ENCODE measurements around the gene INPP4B. TPM values are rescaled to one million over a fixed set of nuclear protein-coding genes. Genes with fewer than 3 reads are reported as not detected.

Gene INPP4B
- total RNA-seq, 1 experiment from 2014 or later: 14.3 TPM

DNA sequence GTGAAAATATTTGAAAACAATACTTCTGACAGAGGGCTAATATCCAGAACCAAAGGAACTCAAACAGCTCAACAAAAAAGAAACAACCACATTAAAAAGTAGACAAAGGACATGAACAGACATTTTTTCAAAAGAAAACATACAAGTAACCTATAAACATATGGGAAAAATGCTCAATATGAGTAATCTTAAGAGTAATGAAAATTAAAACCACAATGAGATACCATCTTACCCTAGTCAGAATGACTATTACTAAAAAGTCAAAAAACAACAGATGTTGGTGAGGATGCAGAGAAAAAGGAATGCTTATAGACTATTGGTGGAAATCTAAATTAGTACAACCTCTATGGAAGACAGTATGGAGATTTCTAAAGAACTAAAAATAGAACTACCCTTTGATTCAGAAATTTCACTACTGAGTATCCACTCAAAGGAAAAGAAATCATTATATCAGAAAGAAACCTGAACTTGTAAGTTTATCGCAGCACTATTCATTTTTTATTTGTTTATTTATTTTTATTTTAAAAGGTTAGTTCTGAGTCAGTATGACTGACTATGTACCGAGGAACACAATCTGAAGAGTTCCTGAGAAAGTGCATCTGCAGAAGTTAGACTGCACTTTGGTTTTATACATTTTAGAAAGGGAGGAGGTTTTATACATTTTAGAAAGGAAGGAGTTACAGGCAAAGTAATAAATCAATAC, 231.3 kb downstream of the INPP4B start:
- no peak overlapping the region for H3K27ac ChIP-seq (ENCODE audit: low read depth, low read length)
- H4K20me1 ChIP-seq (ENCODE audit: insufficient read depth): no peaks in the 10 kb centered on the region
- H3K4me3 ChIP-seq (replicated peaks in 1 of 2; ENCODE audit: low read depth in 1 of 2, low read length in 2 of 2): no peak overlapping the region
- H3K4me1 ChIP-seq (ENCODE audit: control insufficient read depth in 1 of 2, insufficient read depth in 2 of 2, low read length in 2 of 2): peaks cover 0 to 3% of the 10 kb centered on the region in 2 experiments; a peak in 1 of 4 replicates
- H3K4me2 ChIP-seq (ENCODE audit: low read length): no peak overlapping the region
- CTCF ChIA-PET: no interaction called here
- H3K36me3 ChIP-seq (ENCODE audit: control insufficient read depth in 1 of 2, insufficient read depth in 2 of 2, low read length in 2 of 2): no peaks in the 10 kb centered on the region
- no TSS peak for BruUV-seq (replicated peaks)
- no peaks in the 10 kb centered on the region for H3K9me2 ChIP-seq (ENCODE audit: insufficient read depth)
- H2AFZ ChIP-seq (ENCODE audit: low read depth, low read length, poor library complexity, severe bottlenecking): no peak overlapping the region
- no peaks in the 10 kb centered on the region for H3K9me3 ChIP-seq (ENCODE audit: control insufficient read depth in 1 of 2, insufficient read depth in 1 of 2, low read depth in 1 of 2, low read length in 2 of 2)
- H3K27me3 ChIP-seq (ENCODE audit: insufficient read depth, low read length): no peaks in the 10 kb centered on the region
- POLR2A ChIA-PET: no interaction called here
- no peaks in the 10 kb centered on the region for H3K79me2 ChIP-seq (ENCODE audit: insufficient read depth, low read length)
- intact Hi-C loops (cut with micrococcal nuclease): no loop called here
- DNase-seq (ENCODE audit: low read depth, low spot score): no peak
- TF ChIP-seq POLR2AphosphoS5 (IDR thresholded peaks at IDR 0.05; ENCODE audit: low read depth, low read length) (no peak), FOSL1 (IDR thresholded peaks at IDR 0.05; ENCODE audit: low read depth) (no peak), EZH2 (IDR thresholded peaks at IDR 0.05) (no peak), ZFX (IDR thresholded peaks at IDR 0.05) (no peak), EGR1 (IDR thresholded peaks at IDR 0.05; ENCODE audit: low read depth) (no peak)
- RAD21 ChIA-PET (ENCODE audit: low non-redundant PET in 1 of 2, low total read pairs in 2 of 2, uncharacterized antibody in 2 of 2, unreplicated experiment in 2 of 2): no interaction called here
- no peak overlapping the region for H3K9ac ChIP-seq (ENCODE audit: low read length)
- ATAC-seq: no peak

DNA sequence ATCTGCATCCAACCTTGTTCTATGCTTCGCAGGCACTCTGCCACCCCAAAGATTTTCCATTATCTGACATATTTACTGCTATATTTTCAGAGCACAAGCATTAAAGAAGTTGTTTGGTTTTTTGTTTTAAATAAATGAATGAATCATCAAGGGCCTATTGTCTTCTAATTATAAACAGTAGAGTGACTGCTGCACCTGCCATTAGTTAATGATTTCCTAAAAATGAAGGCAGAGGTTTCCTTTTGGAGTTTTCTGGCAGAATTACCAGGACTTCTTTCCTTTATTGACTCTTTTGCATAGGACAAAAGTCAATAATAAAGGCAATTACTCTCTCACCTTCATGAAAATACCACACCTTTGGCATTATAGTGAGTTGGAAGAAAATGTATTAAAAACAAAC, 238.1 kb downstream of the INPP4B start:
- H3K4me2 ChIP-seq (ENCODE audit: low read length): no peak overlapping the region
- intact Hi-C loops (cut with micrococcal nuclease): no loop called here
- H3K36me3 ChIP-seq (ENCODE audit: control insufficient read depth in 1 of 2, insufficient read depth in 2 of 2, low read length in 2 of 2): no peaks in the 10 kb centered on the region
- ChIA-PET RAD21 (ENCODE audit: low non-redundant PET in 1 of 2, low total read pairs in 2 of 2, uncharacterized antibody in 2 of 2, unreplicated experiment in 2 of 2) (no interaction called here), CTCF (no interaction called here), POLR2A (no interaction called here)
- no peak overlapping the region for H2AFZ ChIP-seq (ENCODE audit: low read depth, low read length, poor library complexity, severe bottlenecking)
- ATAC-seq (no peak), DNase-seq (ENCODE audit: low read depth, low spot score) (no peak)
- H4K20me1 ChIP-seq (ENCODE audit: insufficient read depth): no peaks in the 10 kb centered on the region
- no peak overlapping the region for H3K9ac ChIP-seq (ENCODE audit: low read length)
- no peaks in the 10 kb centered on the region for H3K9me2 ChIP-seq (ENCODE audit: insufficient read depth)
- H3K79me2 ChIP-seq (ENCODE audit: insufficient read depth, low read length): no peaks in the 10 kb centered on the region
- no peak overlapping the region for H3K4me3 ChIP-seq (replicated peaks in 1 of 2; ENCODE audit: low read depth in 1 of 2, low read length in 2 of 2)
- BruUV-seq (replicated peaks): no TSS peak
- H3K4me1 ChIP-seq (ENCODE audit: control insufficient read depth in 1 of 2, insufficient read depth in 2 of 2, low read length in 2 of 2): no peaks in the 10 kb centered on the region
- no peak overlapping the region for H3K27ac ChIP-seq (ENCODE audit: low read depth, low read length)
- H3K9me3 ChIP-seq (ENCODE audit: control insufficient read depth in 1 of 2, insufficient read depth in 1 of 2, low read depth in 1 of 2, low read length in 2 of 2): no peaks in the 10 kb centered on the region
- H3K27me3 ChIP-seq (ENCODE audit: insufficient read depth, low read length): no peaks in the 10 kb centered on the region
- TF ChIP-seq CBX3 (IDR thresholded peaks at IDR 0.05; ENCODE audit: low read depth) (no peak), ZFX (IDR thresholded peaks at IDR 0.05) (no peak), SIN3A (IDR thresholded peaks at IDR 0.05; ENCODE audit: low read depth) (no peak), EGR1 (IDR thresholded peaks at IDR 0.05; ENCODE audit: low read depth) (no peak), EZH2 (IDR thresholded peaks at IDR 0.05) (no peak), SP1 (IDR thresholded peaks at IDR 0.05; ENCODE audit: low read depth) (no peak), FOSL1 (IDR thresholded peaks at IDR 0.05; ENCODE audit: low read depth) (no peak)
- TF ChIP-seq, protein P1, sequence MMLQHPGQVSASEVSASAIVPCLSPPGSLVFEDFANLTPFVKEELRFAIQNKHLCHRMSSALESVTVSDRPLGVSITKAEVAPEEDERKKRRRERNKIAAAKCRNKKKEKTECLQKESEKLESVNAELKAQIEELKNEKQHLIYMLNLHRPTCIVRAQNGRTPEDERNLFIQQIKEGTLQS (IDR thresholded peaks at IDR 0.05): no peak
- TF ChIP-seq, protein P2, sequence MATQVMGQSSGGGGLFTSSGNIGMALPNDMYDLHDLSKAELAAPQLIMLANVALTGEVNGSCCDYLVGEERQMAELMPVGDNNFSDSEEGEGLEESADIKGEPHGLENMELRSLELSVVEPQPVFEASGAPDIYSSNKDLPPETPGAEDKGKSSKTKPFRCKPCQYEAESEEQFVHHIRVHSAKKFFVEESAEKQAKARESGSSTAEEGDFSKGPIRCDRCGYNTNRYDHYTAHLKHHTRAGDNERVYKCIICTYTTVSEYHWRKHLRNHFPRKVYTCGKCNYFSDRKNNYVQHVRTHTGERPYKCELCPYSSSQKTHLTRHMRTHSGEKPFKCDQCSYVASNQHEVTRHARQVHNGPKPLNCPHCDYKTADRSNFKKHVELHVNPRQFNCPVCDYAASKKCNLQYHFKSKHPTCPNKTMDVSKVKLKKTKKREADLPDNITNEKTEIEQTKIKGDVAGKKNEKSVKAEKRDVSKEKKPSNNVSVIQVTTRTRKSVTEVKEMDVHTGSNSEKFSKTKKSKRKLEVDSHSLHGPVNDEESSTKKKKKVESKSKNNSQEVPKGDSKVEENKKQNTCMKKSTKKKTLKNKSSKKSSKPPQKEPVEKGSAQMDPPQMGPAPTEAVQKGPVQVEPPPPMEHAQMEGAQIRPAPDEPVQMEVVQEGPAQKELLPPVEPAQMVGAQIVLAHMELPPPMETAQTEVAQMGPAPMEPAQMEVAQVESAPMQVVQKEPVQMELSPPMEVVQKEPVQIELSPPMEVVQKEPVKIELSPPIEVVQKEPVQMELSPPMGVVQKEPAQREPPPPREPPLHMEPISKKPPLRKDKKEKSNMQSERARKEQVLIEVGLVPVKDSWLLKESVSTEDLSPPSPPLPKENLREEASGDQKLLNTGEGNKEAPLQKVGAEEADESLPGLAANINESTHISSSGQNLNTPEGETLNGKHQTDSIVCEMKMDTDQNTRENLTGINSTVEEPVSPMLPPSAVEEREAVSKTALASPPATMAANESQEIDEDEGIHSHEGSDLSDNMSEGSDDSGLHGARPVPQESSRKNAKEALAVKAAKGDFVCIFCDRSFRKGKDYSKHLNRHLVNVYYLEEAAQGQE (IDR thresholded peaks at IDR 0.05; ENCODE audit: low read depth): no peak
- TF ChIP-seq, protein P3, sequence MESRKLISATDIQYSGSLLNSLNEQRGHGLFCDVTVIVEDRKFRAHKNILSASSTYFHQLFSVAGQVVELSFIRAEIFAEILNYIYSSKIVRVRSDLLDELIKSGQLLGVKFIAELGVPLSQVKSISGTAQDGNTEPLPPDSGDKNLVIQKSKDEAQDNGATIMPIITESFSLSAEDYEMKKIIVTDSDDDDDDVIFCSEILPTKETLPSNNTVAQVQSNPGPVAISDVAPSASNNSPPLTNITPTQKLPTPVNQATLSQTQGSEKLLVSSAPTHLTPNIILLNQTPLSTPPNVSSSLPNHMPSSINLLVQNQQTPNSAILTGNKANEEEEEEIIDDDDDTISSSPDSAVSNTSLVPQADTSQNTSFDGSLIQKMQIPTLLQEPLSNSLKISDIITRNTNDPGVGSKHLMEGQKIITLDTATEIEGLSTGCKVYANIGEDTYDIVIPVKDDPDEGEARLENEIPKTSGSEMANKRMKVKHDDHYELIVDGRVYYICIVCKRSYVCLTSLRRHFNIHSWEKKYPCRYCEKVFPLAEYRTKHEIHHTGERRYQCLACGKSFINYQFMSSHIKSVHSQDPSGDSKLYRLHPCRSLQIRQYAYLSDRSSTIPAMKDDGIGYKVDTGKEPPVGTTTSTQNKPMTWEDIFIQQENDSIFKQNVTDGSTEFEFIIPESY (IDR thresholded peaks at IDR 0.05; ENCODE audit: extremely low read depth, insufficient replicate concordance, low read length): no peak
- TF ChIP-seq, protein P4, sequence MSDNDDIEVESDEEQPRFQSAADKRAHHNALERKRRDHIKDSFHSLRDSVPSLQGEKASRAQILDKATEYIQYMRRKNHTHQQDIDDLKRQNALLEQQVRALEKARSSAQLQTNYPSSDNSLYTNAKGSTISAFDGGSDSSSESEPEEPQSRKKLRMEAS (IDR thresholded peaks at IDR 0.05): no peak
